HCT116 (cell line): ENCODE results near the gene YBX2. TPM values are rescaled to one million over a fixed set of nuclear protein-coding genes. Genes with fewer than 3 reads are reported as not detected.

Source experiments
- ATAC-seq: fragments of 200-7000 bp; cut with Tn5 transposase; 2 replicates; pipeline ENCODE4 v1.9.1; 2020; ENCODE audit warnings: mild to moderate bottlenecking, moderate library complexity
- BruUV-seq: library from RNA; stranded (reverse); fragments of 400-500 nt; replicated peaks from 2 replicates; lab custom pipeline; 2021; lab: Mats Ljungman, UMichigan
- CTCF ChIA-PET: fragments of 300-600 bp; sonication (Branson Sonifier 250); formaldehyde crosslinking; loops from one replicate; lab custom pipeline; 2021; ENCODE audit warnings: antibody characterized with exemption; lab: Charles Lee
- POLR2A ChIA-PET: fragments of 300-600, 350-600 bp; sonication (Branson Sonifier 250); formaldehyde crosslinking; loops from one replicate; lab custom pipeline; 2021; ENCODE audit warnings: antibody characterized with exemption; lab: Charles Lee
- RAD21 ChIA-PET, 2 experiments: fragments of 300-600 bp; sonication (Branson Sonifier 250); formaldehyde crosslinking; loops; one replicate each; lab custom pipeline; 2023; ENCODE audit warnings: low total read pairs in 2 of 2; ENCODE audit not compliant: uncharacterized antibody in 2 of 2, unreplicated experiment in 2 of 2, low non-redundant PET in 1 of 2; lab: Charles Lee
- DNase-seq: peaks from one replicate; pipeline ENCODE4 v3.0.0-alpha.2; 2010; ENCODE audit warnings: low read depth, low spot score
- H2AFZ ChIP-seq: fragments of 200-600 bp; shearing (Covaris generic), sonication (generic); 2 replicates; pipeline ENCODE4 v1.6.1; 2017; ENCODE audit warnings: low read depth, mixed run types, mixed read lengths, antibody characterized with exemption, low read length; ENCODE audit not compliant: poor library complexity, severe bottlenecking
- H3K27ac ChIP-seq: 2 replicates; pipeline ENCODE4 v1.5.1; 2012; ENCODE audit warnings: low read depth, low read length
- H3K27me3 ChIP-seq: fragments of 200-600 bp; sonication (generic); 2 replicates; pipeline ENCODE4 v1.6.1; 2016; ENCODE audit warnings: mixed run types, low read length, mixed read lengths; ENCODE audit not compliant: insufficient read depth
- H3K36me3 ChIP-seq, 2 experiments: fragments of 200-500 bp in 1 of 2; fragments of 200-600 bp in 1 of 2; sonication (Bioruptor generic) in 1 of 2; sonication (generic) in 1 of 2; 2 replicates each; pipeline versions ENCODE4 v1.5.1 to v1.6.1; 2014 to 2016; ENCODE audit warnings: low read length in 2 of 2, inconsistent platforms in 1 of 2, mixed read lengths in 1 of 2, mixed run types in 1 of 2; ENCODE audit not compliant: insufficient read depth in 2 of 2, control insufficient read depth in 1 of 2
- H3K4me1 ChIP-seq, 2 experiments: fragments of 200-600 bp in 1 of 2; sonication (generic) in 1 of 2; 2 replicates each; pipeline versions ENCODE4 v1.5.1 to v1.6.1; 2012 to 2017; ENCODE audit warnings: low read length in 2 of 2, inconsistent platforms in 1 of 2, mild to moderate bottlenecking in 1 of 2, mixed read lengths in 1 of 2, mixed run types in 1 of 2, moderate library complexity in 1 of 2; ENCODE audit not compliant: insufficient read depth in 2 of 2, control insufficient read depth in 1 of 2
- H3K4me2 ChIP-seq: fragments of 200-600 bp; sonication (generic); 2 replicates; pipeline ENCODE4 v1.6.1; 2017; ENCODE audit warnings: mixed run types, low read length, mixed read lengths
- H3K4me3 ChIP-seq, 2 experiments: fragments of 200-600 bp in 1 of 2; sonication (generic) in 1 of 2; replicated peaks in 1 of 2; 2 replicates each; pipeline ENCODE4 v1.5.1; 2011 to 2016; ENCODE audit warnings: low read length in 2 of 2, control low read depth in 1 of 2, low read depth in 1 of 2, mild to moderate bottlenecking in 1 of 2, mixed read lengths in 1 of 2, mixed run types in 1 of 2
- H3K79me2 ChIP-seq: fragments of 200-600 bp; sonication (generic); 2 replicates; pipeline ENCODE4 v1.6.1; 2017; ENCODE audit warnings: mild to moderate bottlenecking, mixed run types, low read length, moderate library complexity, mixed read lengths; ENCODE audit not compliant: insufficient read depth
- H3K9ac ChIP-seq: fragments of 200-600 bp; sonication (generic); 2 replicates; pipeline ENCODE4 v1.6.1; 2016; ENCODE audit warnings: low read length, mixed read lengths
- H3K9me2 ChIP-seq: fragments of 200-600 bp; sonication (generic), shearing (Covaris generic); 2 replicates; pipeline ENCODE4 v1.6.1; 2017; ENCODE audit warnings: mixed run types, mild to moderate bottlenecking, moderate library complexity; ENCODE audit not compliant: insufficient read depth
- H3K9me3 ChIP-seq, 2 experiments: fragments of 200-500 bp in 1 of 2; fragments of 200-600 bp in 1 of 2; sonication (Bioruptor generic) in 1 of 2; sonication (generic) in 1 of 2; 2 replicates each; pipeline ENCODE4 v1.6.1; 2014 to 2017; ENCODE audit warnings: low read length in 2 of 2, mixed read lengths in 2 of 2, inconsistent platforms in 1 of 2, low read depth in 1 of 2, mild to moderate bottlenecking in 1 of 2, mixed run types in 1 of 2, moderate library complexity in 1 of 2; ENCODE audit not compliant: control insufficient read depth in 1 of 2, insufficient read depth in 1 of 2
- H4K20me1 ChIP-seq: fragments of 200-600 bp; sonication (generic), shearing (Covaris generic); 2 replicates; pipeline ENCODE4 v1.6.1; 2017; ENCODE audit warnings: mixed run types, mild to moderate bottlenecking, moderate library complexity; ENCODE audit not compliant: insufficient read depth
- CBX3 ChIP-seq: IDR thresholded peaks from 2 replicates; pipeline ENCODE4 v1.6.1; 2012; ENCODE audit warnings: low read depth
- CEBPB ChIP-seq: IDR thresholded peaks from 2 replicates; pipeline ENCODE4 v1.6.1; 2012; ENCODE audit warnings: low read depth
- ELF1 ChIP-seq: IDR thresholded peaks from 2 replicates; pipeline ENCODE4 v1.6.1; 2012; ENCODE audit warnings: low read depth, borderline replicate concordance
- JUND ChIP-seq: IDR thresholded peaks from 2 replicates; pipeline ENCODE4 v1.6.1; 2012
- POLR2A ChIP-seq: IDR thresholded peaks from 2 replicates; pipeline ENCODE4 v1.7.0; 2011; ENCODE audit warnings: borderline replicate concordance; ENCODE audit not compliant: insufficient read depth, insufficient read length; ENCODE audit errors: extremely low read depth
- POLR2AphosphoS5 ChIP-seq: IDR thresholded peaks from 2 replicates; pipeline ENCODE4 v1.6.1; 2011; ENCODE audit warnings: mild to moderate bottlenecking, low read depth, low read length, moderate library complexity
- RAD21 ChIP-seq: IDR thresholded peaks from 2 replicates; pipeline ENCODE4 v1.6.1; 2012; ENCODE audit warnings: low read depth, mild to moderate bottlenecking
- TCF7L2 ChIP-seq: IDR thresholded peaks from 2 replicates; pipeline ENCODE4 v1.7.0; 2011; ENCODE audit warnings: borderline replicate concordance, inconsistent platforms; ENCODE audit not compliant: insufficient read depth, insufficient read length; ENCODE audit errors: extremely low read depth
- intact Hi-C: fragments of 100-400 bp; cut with micrococcal nuclease; formaldehyde crosslinking; loops from 2 replicates; pipeline ENCODE4 v1.10.0; 2022
- total RNA-seq: library from RNA; stranded (reverse); gene quantifications from one replicate; pipeline ENCODE4 v1.2.1, GENCODE V29; 2021; ENCODE audit not compliant: unreplicated experiment
- TF ChIP-seq, protein P1 (sequence below), 3 experiments: fragments of 200-600 bp in 1 of 3; sonication (generic) in 1 of 3; IDR thresholded peaks in 2 of 3; conservative IDR thresholded peaks in 1 of 3; 2 replicates each; pipeline ENCODE4 v1.5.1; 2012 to 2017; ENCODE audit warnings: low read depth in 2 of 3, low read length in 2 of 3, antibody characterized with exemption in 1 of 3, borderline replicate concordance in 1 of 3, control low read depth in 1 of 3, mild to moderate bottlenecking in 1 of 3, mixed read lengths in 1 of 3, mixed run types in 1 of 3, moderate library complexity in 1 of 3; ENCODE audit not compliant: insufficient read depth in 1 of 3

Gene YBX2
- total RNA-seq, 1 experiment from 2014 or later, result 2.3 TPM

DNA sequence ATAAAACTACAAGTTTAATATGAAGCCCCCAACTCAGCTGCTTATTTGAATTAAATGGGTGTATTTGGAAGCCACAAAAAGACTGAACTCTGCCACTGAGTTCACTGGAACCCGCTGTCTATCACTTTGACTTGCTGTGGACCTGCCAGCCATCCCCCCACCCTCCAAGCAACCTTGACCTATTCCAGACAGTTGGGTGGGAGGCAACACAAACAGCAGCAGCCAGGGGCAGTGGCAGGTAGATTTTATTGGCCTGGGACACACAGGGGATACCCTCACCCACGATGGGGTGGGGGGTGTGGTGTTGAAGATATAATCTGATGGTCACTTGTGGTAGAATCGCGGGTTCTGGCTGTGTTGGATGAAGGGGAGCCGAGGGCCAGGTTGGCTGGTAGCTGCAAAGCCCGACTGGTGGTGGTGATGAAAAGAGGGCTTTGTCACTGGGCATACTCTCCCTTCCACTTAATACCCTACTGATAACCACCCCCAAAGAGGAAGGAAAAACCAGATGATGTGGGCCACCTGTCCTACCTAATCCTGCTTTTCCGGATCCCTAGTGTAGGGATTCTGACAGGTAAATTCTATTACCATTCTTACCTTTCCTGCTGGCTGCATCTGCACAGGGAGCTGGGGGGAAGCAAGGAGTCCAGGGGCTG is 18.1 kb upstream of the YBX2 start:
- H3K9me2 ChIP-seq, result no peaks in the 10 kb centered on the region
- peak overlapping the region; percentile 93 for H3K27ac ChIP-seq
- TF ChIP-seq POLR2A (no peak), RAD21 (no peak), POLR2AphosphoS5 (peak; percentile 10; the same call in 1 of the 2 replicates), CBX3 (no peak)
- DNase-seq, result no peak
- peaks cover 72% of the 10 kb centered on the region for H3K79me2 ChIP-seq
- H3K4me2 ChIP-seq, result peak overlapping the region; percentile 96
- CTCF ChIA-PET, result interaction anchor here (1.1 to 2.2 kb wide), 5 partner anchors 16 to 260 kb away, joined by 3 to 7 read pairs (median 3); no protein-coding TSS in a partner anchor
- ATAC-seq, result no peak
- peaks cover 32 to 63% of the 10 kb centered on the region in 2 experiments for H3K4me1 ChIP-seq
- no peak overlapping the region for H2AFZ ChIP-seq
- RAD21 ChIA-PET, result no interaction called here
- POLR2A ChIA-PET, result interaction anchor here (1.1 to 2.3 kb wide), 4 partner anchors 17 to 91 kb away, joined by 3 to 11 read pairs (median 5); partner anchors contain the start of genes ACAP1, NEURL4, SLC2A4 and TMEM256
- peak overlapping the region; percentile 90; the same call in 1 of the 2 replicates for H3K9ac ChIP-seq
- H4K20me1 ChIP-seq, result peaks cover 36% of the 10 kb centered on the region
- H3K27me3 ChIP-seq, result no peaks in the 10 kb centered on the region
- H3K36me3 ChIP-seq, result peaks cover 35 to 50% of the 10 kb centered on the region in 2 experiments
- BruUV-seq, result no TSS peak
- H3K9me3 ChIP-seq, result no peaks in the 10 kb centered on the region
- H3K4me3 ChIP-seq, result peak overlapping the region in 1 of 2 experiments; percentile 96; a peak in 1 of 4 replicates
- intact Hi-C loops, result no loop called here

DNA sequence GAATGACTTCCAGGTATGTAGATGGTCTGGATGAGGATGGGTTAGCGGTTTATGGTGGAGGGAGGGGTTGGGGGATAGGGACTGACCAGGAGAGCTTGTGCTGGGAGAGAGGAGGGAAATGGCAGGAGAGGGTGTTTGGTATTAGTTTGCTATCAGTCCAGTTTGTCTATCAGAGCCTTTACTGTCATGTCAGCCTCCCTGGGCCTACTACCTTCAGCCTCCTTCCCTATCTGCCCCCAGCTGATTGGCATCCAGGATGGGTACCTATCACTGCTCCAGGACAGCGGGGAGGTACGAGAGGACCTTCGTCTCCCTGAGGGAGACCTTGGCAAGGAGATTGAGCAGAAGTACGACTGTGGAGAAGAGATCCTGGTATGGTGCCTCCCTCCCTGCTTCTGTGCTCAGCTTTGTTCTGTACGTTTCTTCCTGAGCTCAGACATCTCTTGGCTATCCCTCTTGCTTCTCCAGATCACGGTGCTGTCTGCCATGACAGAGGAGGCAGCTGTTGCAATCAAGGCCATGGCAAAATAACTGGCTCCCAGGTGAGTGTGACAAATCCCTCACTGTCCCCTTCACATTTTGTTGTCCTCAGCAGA is 16.8 kb upstream of the YBX2 start:
- Histone ChIP-seq H3K4me3 (no peak overlapping the region), H3K4me2 (peak overlapping the region; percentile 88; the same call in 1 of the 2 replicates), H3K36me3 (peaks cover 30 to 46% of the 10 kb centered on the region in 2 experiments), H3K27me3 (no peaks in the 10 kb centered on the region), H2AFZ (no peak overlapping the region), H4K20me1 (peaks cover 36% of the 10 kb centered on the region), H3K27ac (peak overlapping the region; percentile 17; the same call in 1 of the 2 replicates), H3K79me2 (peaks cover 74% of the 10 kb centered on the region), H3K9me3 (no peaks in the 10 kb centered on the region), H3K9ac (no peak overlapping the region), H3K4me1 (peaks cover 31 to 67% of the 10 kb centered on the region in 2 experiments), H3K9me2 (no peaks in the 10 kb centered on the region)
- ChIA-PET POLR2A (no interaction called here), RAD21 (no interaction called here), CTCF (no interaction called here)
- intact Hi-C loops, result no loop called here
- DNase-seq (no peak), ATAC-seq (no peak)
- BruUV-seq, result no TSS peak
- TF ChIP-seq TCF7L2 (no peak), JUND (no peak), CEBPB (no peak), ELF1 (no peak)
- TF ChIP-seq, protein P1, sequence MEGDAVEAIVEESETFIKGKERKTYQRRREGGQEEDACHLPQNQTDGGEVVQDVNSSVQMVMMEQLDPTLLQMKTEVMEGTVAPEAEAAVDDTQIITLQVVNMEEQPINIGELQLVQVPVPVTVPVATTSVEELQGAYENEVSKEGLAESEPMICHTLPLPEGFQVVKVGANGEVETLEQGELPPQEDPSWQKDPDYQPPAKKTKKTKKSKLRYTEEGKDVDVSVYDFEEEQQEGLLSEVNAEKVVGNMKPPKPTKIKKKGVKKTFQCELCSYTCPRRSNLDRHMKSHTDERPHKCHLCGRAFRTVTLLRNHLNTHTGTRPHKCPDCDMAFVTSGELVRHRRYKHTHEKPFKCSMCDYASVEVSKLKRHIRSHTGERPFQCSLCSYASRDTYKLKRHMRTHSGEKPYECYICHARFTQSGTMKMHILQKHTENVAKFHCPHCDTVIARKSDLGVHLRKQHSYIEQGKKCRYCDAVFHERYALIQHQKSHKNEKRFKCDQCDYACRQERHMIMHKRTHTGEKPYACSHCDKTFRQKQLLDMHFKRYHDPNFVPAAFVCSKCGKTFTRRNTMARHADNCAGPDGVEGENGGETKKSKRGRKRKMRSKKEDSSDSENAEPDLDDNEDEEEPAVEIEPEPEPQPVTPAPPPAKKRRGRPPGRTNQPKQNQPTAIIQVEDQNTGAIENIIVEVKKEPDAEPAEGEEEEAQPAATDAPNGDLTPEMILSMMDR (IDR thresholded peaks at IDR 0.05 in 2 of 3, conservative IDR thresholded peaks at IDR 0.05 in 1 of 3; ENCODE audit: borderline replicate concordance in 1 of 3, insufficient read depth in 1 of 3, low read depth in 2 of 3, low read length in 2 of 3), result no peak
